ENCODE results near the gene GPR78.

The GPR78 gene

GRCh38 chr4:8580321-8581093 is at the start of gene GPR78:
Gene GPR78 (plus strand): TSS chr4:8580392. CDS start chr4:8580983, 591 bp downstream.
- no peak for TF ChIP-seq CTCF (IDR thresholded peaks at IDR 0.05; ENCODE audit: low read depth, low read length, missing control alignments)
- H3K4me3 ChIP-seq (ENCODE audit: low read depth, low read length), result no peak within 1 kb of the TSS
- no peak for DNase-seq (ENCODE audit: low read depth)

GRCh38 chr4:8532245-8532781 is 47.9 kb upstream of the GPR78 start:
- no peak for TF ChIP-seq CTCF (IDR thresholded peaks at IDR 0.05; ENCODE audit: low read depth, low read length, missing control alignments)
- no peak for DNase-seq (ENCODE audit: low read depth)
- H3K4me3 ChIP-seq (ENCODE audit: low read depth, low read length), result no peak overlapping the region

GRCh38 chr4:8533274-8533865 is 46.8 kb upstream of the GPR78 start:
- peak; percentile 10 for DNase-seq (ENCODE audit: low read depth)
- no peak for TF ChIP-seq CTCF (IDR thresholded peaks at IDR 0.05; ENCODE audit: low read depth, low read length, missing control alignments)
- H3K4me3 ChIP-seq (ENCODE audit: low read depth, low read length), result no peak overlapping the region

GRCh38 chr4:8534129-8534528 is 46.1 kb upstream of the GPR78 start:
- H3K4me3 ChIP-seq (ENCODE audit: low read depth, low read length), result no peak overlapping the region
- peak; percentile 69 for DNase-seq (ENCODE audit: low read depth)

GRCh38 chr4:8534611-8535010 is 45.6 kb upstream of the GPR78 start:
- no peak for TF ChIP-seq CTCF (IDR thresholded peaks at IDR 0.05; ENCODE audit: low read depth, low read length, missing control alignments)
- DNase-seq (ENCODE audit: low read depth), result no peak
- no peak overlapping the region for H3K4me3 ChIP-seq (ENCODE audit: low read depth, low read length)

More at GRCh38 chr4:8534129-8534528, 46.1 kb upstream of the GPR78 start:
- TF ChIP-seq CTCF (IDR thresholded peaks at IDR 0.05; ENCODE audit: low read depth, low read length, missing control alignments), result no peak

GRCh38 chr4:8536467-8536866 is 43.7 kb upstream of the GPR78 start:
- no peak overlapping the region for H3K4me3 ChIP-seq (ENCODE audit: low read depth, low read length)
- no peak for TF ChIP-seq CTCF (IDR thresholded peaks at IDR 0.05; ENCODE audit: low read depth, low read length, missing control alignments)
- DNase-seq (ENCODE audit: low read depth), result no peak

Measured in GM12864 (cell line).